WTC11 (cell line): ENCODE data around the gene ARMC9.

Source experiments
- CREM ChIP-seq: sonication (generic); formaldehyde crosslinking; IDR thresholded peaks from 2 replicates; pipeline ENCODE4 v1.8.1; 2022; ENCODE audit warnings: mild to moderate bottlenecking, missing genetic modification reagents, moderate library complexity
- CTCF ChIP-seq: fragments of 200-600 bp; IDR thresholded peaks from 2 replicates; pipeline ENCODE4 v1.8.0; 2022; ENCODE audit warnings: antibody characterized with exemption
- ETV6 ChIP-seq: sonication (generic); formaldehyde crosslinking; IDR thresholded peaks from 2 replicates; pipeline ENCODE4 v1.8.1; 2022; ENCODE audit warnings: mild to moderate bottlenecking, missing genetic modification reagents

- TF ChIP-seq CREM (no peak), CTCF (no peak), ETV6 (no peak)
Observed at GRCh38 chr2:231326404-231326803, 128.0 kb downstream of the ARMC9 start.
